Subcutaneous abdominal adipose tissue (tissue), 5 donors: ENCODE measurements around the gene MACO1.
"Not testable (repeated sequence)": the region's sequence is repeated elsewhere in the genome, so short reads cannot be mapped to it uniquely, and the experiment has no call there.

Experiments used
- H3K27ac ChIP-seq: one replicate; pipeline ENCODE4 v1.7.0; 2013; ENCODE audit warnings: low read depth, mild to moderate bottlenecking, inconsistent platforms, low read length, moderate library complexity
- H3K27me3 ChIP-seq, 5 donors: one replicate each; pipeline ENCODE4 v1.7.0; 2013; ENCODE audit warnings: low read length in 5 of 5, inconsistent platforms in 1 of 5; ENCODE audit not compliant: control insufficient read depth in 5 of 5, insufficient read depth in 4 of 5
- H3K36me3 ChIP-seq, 5 donors: one replicate each; pipeline ENCODE4 v1.7.0; 2013; ENCODE audit warnings: low read length in 5 of 5; ENCODE audit not compliant: control insufficient read depth in 5 of 5, insufficient read depth in 5 of 5
- H3K4me1 ChIP-seq, 5 donors: one replicate each; pipeline ENCODE4 v1.7.0; 2013; ENCODE audit warnings: low read length in 5 of 5, mild to moderate bottlenecking in 3 of 5, moderate library complexity in 1 of 5; ENCODE audit not compliant: control insufficient read depth in 5 of 5, insufficient read depth in 5 of 5
- H3K4me3 ChIP-seq, 5 donors: one replicate each; pipeline ENCODE4 v1.7.0; 2013; ENCODE audit warnings: low read length in 5 of 5, low read depth in 1 of 5
- H3K9ac ChIP-seq, 5 donors: one replicate each; pipeline ENCODE4 v1.7.0; 2013; ENCODE audit warnings: low read length in 5 of 5, mild to moderate bottlenecking in 4 of 5, moderate library complexity in 3 of 5
- H3K9me3 ChIP-seq, 5 donors: one replicate each; pipeline ENCODE4 v1.7.0; 2013; ENCODE audit warnings: low read length in 5 of 5; ENCODE audit not compliant: control insufficient read depth in 5 of 5
- donor health status: healthy.
- donor health status: healthy.
- donor health status: healthy.
- donor health status: healthy.
- donor health status: healthy.

Gene MACO1

GRCh38 chr1:25458541-25459298 lies 28.0 kb downstream of the MACO1 start:
- H3K27me3 ChIP-seq: no peaks in the 10 kb centered on the region
- H3K9me3 ChIP-seq: no peaks in the 10 kb centered on the region
- no peak overlapping the region for H3K27ac ChIP-seq
- H3K4me3 ChIP-seq: no peak overlapping the region
- H3K9ac ChIP-seq: no peak overlapping the region
- peaks cover 20 to 53% (median 28%) of the 10 kb centered on the region in 5 donors for H3K36me3 ChIP-seq
- H3K4me1 ChIP-seq: peaks cover 0 to 5% (median 3%) of the 10 kb centered on the region in 5 donors

- H3K4me3 ChIP-seq: no peak overlapping the region
- H3K27ac ChIP-seq: no peak overlapping the region
- H3K36me3 ChIP-seq: peaks cover 16 to 48% (median 22%) of the 10 kb centered on the region in 5 donors
- H3K9ac ChIP-seq: no peak overlapping the region
- H3K9me3 ChIP-seq: no peaks in the 10 kb centered on the region
- peaks cover 0 to 5% (median 3%) of the 10 kb centered on the region in 5 donors for H3K4me1 ChIP-seq
- no peaks in the 10 kb centered on the region for H3K27me3 ChIP-seq
Observed at GRCh38 chr1:25460020-25460419, 29.3 kb downstream of the MACO1 start.

GRCh38 chr1:25460816-25461215 lies 30.1 kb downstream of the MACO1 start:
- H3K4me3 ChIP-seq, H3K27ac ChIP-seq, H3K4me1 ChIP-seq, H3K9me3 ChIP-seq, H3K9ac ChIP-seq, H3K27me3 ChIP-seq: not testable (repeated sequence)
- H3K36me3 ChIP-seq: peaks cover 16 to 43% (median 22%) of the 10 kb centered on the region in 5 donors

GRCh38 chr1:25461849-25462248 lies 31.2 kb downstream of the MACO1 start:
- Histone ChIP-seq H3K4me3 (no peak overlapping the region), H3K27me3 (no peaks in the 10 kb centered on the region), H3K9me3 (no peaks in the 10 kb centered on the region), H3K4me1 (peaks cover 0 to 5% (median 3%) of the 10 kb centered on the region in 5 donors), H3K9ac (no peak overlapping the region), H3K27ac (no peak overlapping the region), H3K36me3 (peaks cover 11 to 36% (median 18%) of the 10 kb centered on the region in 5 donors)

GRCh38 chr1:25462732-25463131 lies 32.0 kb downstream of the MACO1 start:
- H3K9ac ChIP-seq: no peak overlapping the region
- no peak overlapping the region for H3K27ac ChIP-seq

GRCh38 chr1:25467193-25467592 lies 36.5 kb downstream of the MACO1 start:
- Histone ChIP-seq H3K4me1 (peaks cover 0 to 9% (median 3%) of the 10 kb centered on the region in 5 donors), H3K27ac (no peak overlapping the region)

More at GRCh38 chr1:25462732-25463131, 32.0 kb downstream of the MACO1 start:
- no peak overlapping the region for H3K4me3 ChIP-seq
- peaks cover 0 to 5% (median 3%) of the 10 kb centered on the region in 5 donors for H3K4me1 ChIP-seq
- H3K36me3 ChIP-seq: peaks cover 11 to 31% (median 14%) of the 10 kb centered on the region in 5 donors
- no peaks in the 10 kb centered on the region for H3K27me3 ChIP-seq
- no peaks in the 10 kb centered on the region for H3K9me3 ChIP-seq

GRCh38 chr1:25467616-25468015 lies 36.9 kb downstream of the MACO1 start:
- H3K36me3 ChIP-seq: peaks cover 0 to 3% (median 0%) of the 10 kb centered on the region in 5 donors
- no peaks in the 10 kb centered on the region for H3K9me3 ChIP-seq
- H3K27ac ChIP-seq: no peak overlapping the region
- peaks cover 0 to 9% (median 2%) of the 10 kb centered on the region in 5 donors for H3K4me1 ChIP-seq
- H3K4me3 ChIP-seq: no peak overlapping the region
- no peaks in the 10 kb centered on the region for H3K27me3 ChIP-seq
- no peak overlapping the region for H3K9ac ChIP-seq

More at GRCh38 chr1:25467193-25467592, 36.5 kb downstream of the MACO1 start:
- Histone ChIP-seq H3K9me3 (no peaks in the 10 kb centered on the region), H3K9ac (no peak overlapping the region), H3K4me3 (no peak overlapping the region), H3K36me3 (peaks cover 0 to 5% (median 0%) of the 10 kb centered on the region in 5 donors), H3K27me3 (no peaks in the 10 kb centered on the region)

GRCh38 chr1:25468033-25468432 lies 37.3 kb downstream of the MACO1 start:
- Histone ChIP-seq H3K9ac (no peak overlapping the region), H3K27me3 (no peaks in the 10 kb centered on the region), H3K36me3 (peaks cover 0 to 3% (median 0%) of the 10 kb centered on the region in 5 donors), H3K4me3 (no peak overlapping the region), H3K9me3 (no peaks in the 10 kb centered on the region), H3K27ac (no peak overlapping the region), H3K4me1 (peaks cover 0 to 9% (median 2%) of the 10 kb centered on the region in 5 donors)

- Histone ChIP-seq H3K9me3 (no peaks in the 10 kb centered on the region), H3K36me3 (no peaks in the 10 kb centered on the region), H3K9ac (no peak overlapping the region), H3K27ac (no peak overlapping the region), H3K4me1 (peaks cover 0 to 9% (median 4%) of the 10 kb centered on the region in 5 donors), H3K27me3 (no peaks in the 10 kb centered on the region), H3K4me3 (no peak overlapping the region)
Observed at GRCh38 chr1:25469177-25469576, 38.5 kb downstream of the MACO1 start.

- H3K4me1 ChIP-seq: peaks cover 0 to 9% (median 4%) of the 10 kb centered on the region in 5 donors
- H3K9me3 ChIP-seq: no peaks in the 10 kb centered on the region
- H3K27ac ChIP-seq: no peak overlapping the region
- no peaks in the 10 kb centered on the region for H3K27me3 ChIP-seq
- H3K9ac ChIP-seq: no peak overlapping the region
- peaks cover 0 to 6% (median 0%) of the 10 kb centered on the region in 5 donors for H3K36me3 ChIP-seq
- H3K4me3 ChIP-seq: no peak overlapping the region
Observed at GRCh38 chr1:25472471-25472870, 41.8 kb downstream of the MACO1 start.
